Lung (tissue), 12 donors: ENCODE results near the gene BCAS1. TPM values are rescaled to one million over a fixed set of nuclear protein-coding genes. Genes with fewer than 3 reads are reported as not detected.

Source experiments
- ATAC-seq: fragments of 200-7000 bp; cut with Tn5 transposase; one replicate; pipeline ENCODE4 v1.9.1; 2020; ENCODE audit warnings: moderate number of reproducible peaks; ENCODE audit not compliant: insufficient read depth, low FRiP score
- DNase-seq, 3 donors: peaks; one replicate each; pipeline ENCODE4 v3.0.0-alpha.2; 2013 to 2017
- H3K27ac ChIP-seq, 2 donors: one replicate each; pipeline ENCODE4 v1.5.1; 2013; ENCODE audit warnings: mild to moderate bottlenecking in 2 of 2, moderate library complexity in 2 of 2, control low read depth in 1 of 2, inconsistent platforms in 1 of 2, low read depth in 1 of 2, low read length in 1 of 2
- H3K27me3 ChIP-seq, 3 donors: one replicate each; pipeline ENCODE4 v1.5.1; 2013; ENCODE audit warnings: low read length in 2 of 3; ENCODE audit not compliant: control insufficient read depth in 3 of 3, insufficient read depth in 3 of 3
- H3K36me3 ChIP-seq, 4 donors: one replicate each; pipeline ENCODE4 v1.5.1; 2013; ENCODE audit warnings: low read length in 4 of 4, mild to moderate bottlenecking in 1 of 4, moderate library complexity in 1 of 4; ENCODE audit not compliant: control insufficient read depth in 4 of 4, insufficient read depth in 4 of 4
- H3K4me1 ChIP-seq, 5 donors: one replicate each; pipeline ENCODE4 v1.5.1; 2013; ENCODE audit warnings: low read length in 5 of 5, mild to moderate bottlenecking in 2 of 5, moderate library complexity in 1 of 5; ENCODE audit not compliant: control insufficient read depth in 5 of 5, insufficient read depth in 5 of 5
- H3K4me3 ChIP-seq: one replicate; pipeline ENCODE4 v1.5.1; 2013; ENCODE audit warnings: mild to moderate bottlenecking, control low read depth, moderate library complexity
- H3K9ac ChIP-seq, 2 donors: one replicate each; pipeline ENCODE4 v1.5.1; 2013; ENCODE audit warnings: low read length in 2 of 2, control low read depth in 1 of 2; ENCODE audit not compliant: insufficient read depth in 1 of 2
- H3K9me3 ChIP-seq, 4 donors: one replicate each; pipeline ENCODE4 v1.5.1; 2013; ENCODE audit warnings: low read length in 3 of 4, mild to moderate bottlenecking in 1 of 4, moderate library complexity in 1 of 4; ENCODE audit not compliant: control insufficient read depth in 4 of 4, insufficient read depth in 3 of 4
- WGBS, 2 donors: extraction: QIAGEN DNeasy Blood & Tissue Kit; methylation state at CpG; one replicate each; pipeline ENCODE4 v1.1.7; 2013; 5-methylcytosine and 5-hydroxymethylcytosine counted together
- polyA plus RNA-seq, 2 donors: library from polyadenylated mRNA; stranded (reverse); fragments of 200-250 nt; gene quantifications; one replicate each; pipeline ENCODE4 v1.2.1, GENCODE V29; 2013
- total RNA-seq, 2 donors: library from RNA; depleted of rRNA in 1 of 2; stranded (reverse); fragments of >200 nt in 1 of 2; gene quantifications; one replicate each; pipeline ENCODE4 v1.2.1, GENCODE V29; 2014 to 2021
- TF ChIP-seq, protein P1 (sequence below): IDR thresholded peaks from 2 replicates; pipeline ENCODE4 v1.5.1; 2012; ENCODE audit warnings: mild to moderate bottlenecking; ENCODE audit errors: control extremely low read depth, extremely low read depth
- donor health status: control.
- donor health status: control.
- donor health status: Bipolar disorder and iron deficiency.
- donor health status: healthy.
- donor health status: DM: yes; HTN: yes; CAD: no.

Gene BCAS1
- total and polyA plus RNA-seq, 4 donors, result 1.2 to 4.0 (median 2.3) TPM

DNA sequence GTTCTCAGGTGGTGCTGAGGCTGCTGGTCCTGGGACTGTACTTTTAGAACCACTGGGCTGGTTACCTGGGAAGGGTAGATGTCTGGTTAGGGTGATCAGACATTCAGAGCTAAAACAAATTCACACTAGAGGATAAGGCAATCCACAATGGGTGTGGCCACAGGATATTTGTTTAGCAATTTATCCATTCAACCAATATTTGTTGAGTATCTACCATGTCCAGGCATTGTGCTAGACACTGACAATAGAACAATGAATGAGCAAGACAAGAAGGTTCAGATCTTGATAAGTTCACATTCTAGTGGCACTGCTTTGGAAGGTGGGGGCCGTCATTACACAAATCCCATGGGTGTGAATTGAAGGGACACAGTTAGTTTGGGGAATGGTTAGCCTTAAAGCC is 131.7 kb downstream of the BCAS1 start:
- peak overlapping the region in 1 of 2 donors; percentile 89 for H3K27ac ChIP-seq
- ATAC-seq (no peak), DNase-seq (no peak)
- H3K4me1 ChIP-seq, result peaks cover 7 to 61% (median 16%) of the 10 kb centered on the region in 5 donors
- TF ChIP-seq, protein P1, sequence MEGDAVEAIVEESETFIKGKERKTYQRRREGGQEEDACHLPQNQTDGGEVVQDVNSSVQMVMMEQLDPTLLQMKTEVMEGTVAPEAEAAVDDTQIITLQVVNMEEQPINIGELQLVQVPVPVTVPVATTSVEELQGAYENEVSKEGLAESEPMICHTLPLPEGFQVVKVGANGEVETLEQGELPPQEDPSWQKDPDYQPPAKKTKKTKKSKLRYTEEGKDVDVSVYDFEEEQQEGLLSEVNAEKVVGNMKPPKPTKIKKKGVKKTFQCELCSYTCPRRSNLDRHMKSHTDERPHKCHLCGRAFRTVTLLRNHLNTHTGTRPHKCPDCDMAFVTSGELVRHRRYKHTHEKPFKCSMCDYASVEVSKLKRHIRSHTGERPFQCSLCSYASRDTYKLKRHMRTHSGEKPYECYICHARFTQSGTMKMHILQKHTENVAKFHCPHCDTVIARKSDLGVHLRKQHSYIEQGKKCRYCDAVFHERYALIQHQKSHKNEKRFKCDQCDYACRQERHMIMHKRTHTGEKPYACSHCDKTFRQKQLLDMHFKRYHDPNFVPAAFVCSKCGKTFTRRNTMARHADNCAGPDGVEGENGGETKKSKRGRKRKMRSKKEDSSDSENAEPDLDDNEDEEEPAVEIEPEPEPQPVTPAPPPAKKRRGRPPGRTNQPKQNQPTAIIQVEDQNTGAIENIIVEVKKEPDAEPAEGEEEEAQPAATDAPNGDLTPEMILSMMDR, result no peak
- H3K4me3 ChIP-seq, result no peak overlapping the region
- H3K9ac ChIP-seq, result no peak overlapping the region
- H3K9me3 ChIP-seq, result no peaks in the 10 kb centered on the region
- no peaks in the 10 kb centered on the region for H3K36me3 ChIP-seq
- WGBS, 2 donors, result 88 to 97% methylated on average over 1 of the region's 1 CpG
- no peaks in the 10 kb centered on the region for H3K27me3 ChIP-seq

GRCh38 chr20:53937929-53938367 is 132.4 kb downstream of the BCAS1 start:
- H3K9me3 ChIP-seq, result no peaks in the 10 kb centered on the region
- peaks cover 7 to 58% (median 19%) of the 10 kb centered on the region in 5 donors for H3K4me1 ChIP-seq
- no peak overlapping the region for H3K4me3 ChIP-seq
- no peak overlapping the region for H3K9ac ChIP-seq
- H3K27ac ChIP-seq, result no peak overlapping the region
- no peak for ATAC-seq
- TF ChIP-seq, protein P1, result no peak
- no peaks in the 10 kb centered on the region for H3K27me3 ChIP-seq
- H3K36me3 ChIP-seq, result no peaks in the 10 kb centered on the region
- WGBS, 2 donors, result 91 to 93% methylated on average over 5 of the region's 5 CpGs
- DNase-seq, result no peak

GRCh38 chr20:53937339-53937741 is 133.1 kb downstream of the BCAS1 start:
- Histone ChIP-seq H3K4me3 (no peak overlapping the region), H3K4me1 (peaks cover 7 to 56% (median 19%) of the 10 kb centered on the region in 5 donors), H3K9me3 (no peaks in the 10 kb centered on the region), H3K36me3 (no peaks in the 10 kb centered on the region), H3K27me3 (no peaks in the 10 kb centered on the region), H3K9ac (no peak overlapping the region), H3K27ac (no peak overlapping the region)
- TF ChIP-seq, protein P1, result no peak
- WGBS, 2 donors, result 89 to 90% methylated on average over 5 of the region's 5 CpGs
- ATAC-seq, result no peak
- no peak for DNase-seq
